Endodermal cell (in vitro differentiated cells): ENCODE measurements around the gene TMEM115. TPM values are rescaled to one million over a fixed set of nuclear protein-coding genes. Genes with fewer than 3 reads are reported as not detected.

Source experiments
- DNase-seq: peaks from one replicate; pipeline ENCODE4 v3.0.0-alpha.2; 2017
- H3K27ac ChIP-seq: 2 replicates; pipeline ENCODE4 v1.5.1; 2013; ENCODE audit warnings: mild to moderate bottlenecking, low read depth, low read length, moderate library complexity
- H3K27me3 ChIP-seq: 2 replicates; pipeline ENCODE4 v1.6.1; 2013; ENCODE audit warnings: mild to moderate bottlenecking, low read length, moderate library complexity; ENCODE audit not compliant: insufficient read depth, control insufficient read depth, poor library complexity, severe bottlenecking
- H3K36me3 ChIP-seq: 2 replicates; pipeline ENCODE4 v1.7.0; 2013; ENCODE audit warnings: mild to moderate bottlenecking, low read length, moderate library complexity; ENCODE audit not compliant: control insufficient read depth, insufficient read depth
- H3K4me1 ChIP-seq: one replicate; pipeline ENCODE4 v1.7.0; 2013; ENCODE audit warnings: low read length; ENCODE audit not compliant: control insufficient read depth, insufficient read depth
- H3K4me3 ChIP-seq: 2 replicates; pipeline ENCODE4 v1.5.1; 2013; ENCODE audit warnings: mild to moderate bottlenecking, low read length, moderate library complexity
- H3K9ac ChIP-seq: 2 replicates; pipeline ENCODE4 v1.6.1; 2013; ENCODE audit warnings: mild to moderate bottlenecking, low read length, moderate library complexity; ENCODE audit not compliant: poor library complexity, severe bottlenecking; ENCODE audit errors: extremely low read depth
- H3K9me3 ChIP-seq: 2 replicates; pipeline ENCODE4 v1.6.1; 2013; ENCODE audit warnings: mild to moderate bottlenecking, low read length, moderate library complexity; ENCODE audit not compliant: control insufficient read depth
- H3K27ac Mint-ChIP-seq: 2 replicates; pipeline ENCODE4 v1.8.0; 2020; ENCODE audit warnings: mixed read lengths
- H3K27me3 Mint-ChIP-seq: 2 replicates; pipeline ENCODE4 v1.8.0; 2021; ENCODE audit warnings: mild to moderate bottlenecking, mixed read lengths; ENCODE audit not compliant: insufficient read depth
- H3K36me3 Mint-ChIP-seq: 2 replicates; pipeline ENCODE4 v1.8.0; 2020; ENCODE audit warnings: low read depth, mixed read lengths
- H3K4me1 Mint-ChIP-seq: 2 replicates; pipeline ENCODE4 v1.8.0; 2020; ENCODE audit warnings: mixed read lengths
- H3K4me3 Mint-ChIP-seq: 2 replicates; pipeline ENCODE4 v1.8.0; 2020; ENCODE audit warnings: mild to moderate bottlenecking, moderate library complexity, mixed read lengths
- H3K9me3 Mint-ChIP-seq: 2 replicates; pipeline ENCODE4 v1.8.0; 2020; ENCODE audit warnings: mild to moderate bottlenecking, mixed read lengths
- WGBS, 2 experiments: methylation state at CpG; one replicate each; pipeline versions ENCODE4 v1.1.5 to v1.1.7; 2013; ENCODE audit warnings: missing lambda C conversion rate in 2 of 2, mixed read lengths in 1 of 2; ENCODE audit not compliant: insufficient coverage in 1 of 2, insufficient read length in 1 of 2; 5-methylcytosine and 5-hydroxymethylcytosine counted together
- total RNA-seq, 2 donors: library from RNA; stranded (reverse); fragmentation: NEBNext Ultra II Directional in 1 of 2; extraction: Animal tissue kit (Norgen Biotek cat#: 25700) in 1 of 2; gene quantifications; 2 replicates in 1 of 2; 3 replicates in 1 of 2; pipeline ENCODE4 v1.2.1, GENCODE V29; 2021
- TF ChIP-seq, protein P1 (sequence below): fragments of 200-600 bp; sonication (generic); conservative IDR thresholded peaks from 2 replicates; pipeline ENCODE4 v1.5.0; 2021; ENCODE audit warnings: antibody characterized with exemption, mild to moderate bottlenecking

The TMEM115 gene
- total RNA-seq, 2 donors from 2014 or later, result 30.1 to 32.2 TPM

DNA sequence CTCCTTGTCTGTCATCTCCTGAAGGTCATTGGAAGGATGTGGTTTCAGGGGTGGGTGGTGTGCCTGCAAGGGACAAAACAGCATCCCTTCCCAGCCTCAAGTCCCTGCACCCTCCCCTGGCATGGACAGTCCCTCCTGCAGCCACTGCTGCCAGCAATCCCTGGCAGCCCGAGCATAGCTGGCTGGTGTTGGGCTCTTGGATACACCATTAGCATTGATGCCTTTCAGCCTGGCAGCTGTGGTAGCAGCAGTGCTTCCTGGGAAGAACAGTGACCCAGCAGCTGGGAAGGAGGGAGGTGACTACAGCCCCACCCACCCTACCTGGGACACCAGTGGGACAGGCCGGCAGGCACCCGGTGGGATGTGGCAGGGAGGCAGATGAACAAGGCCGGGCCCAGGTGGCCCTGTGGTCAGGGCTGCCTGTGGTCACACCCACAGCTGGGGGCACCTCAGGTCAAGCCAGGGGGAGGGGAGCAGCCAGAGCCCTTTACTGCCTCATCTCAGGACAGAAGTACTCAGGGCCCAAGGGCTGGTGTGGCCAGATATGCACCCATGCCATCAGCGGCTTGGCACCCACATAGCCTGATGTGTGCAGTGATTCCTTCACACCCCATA is 32.9 kb upstream of the TMEM115 start:
- Histone ChIP-seq H3K27ac (no peak overlapping the region), H3K27me3 (no peaks in the 10 kb centered on the region), H3K9ac (no peak overlapping the region), H3K4me1 (no peaks in the 10 kb centered on the region), H3K36me3 (no peaks in the 10 kb centered on the region), H3K9me3 (no peaks in the 10 kb centered on the region), H3K4me3 (no peak overlapping the region)
- Mint-ChIP-seq H3K36me3 (no peaks in the 10 kb centered on the region), H3K27me3 (no peaks in the 10 kb centered on the region), H3K9me3 (no peaks in the 10 kb centered on the region), H3K4me1 (no peaks in the 10 kb centered on the region), H3K4me3 (no peak overlapping the region), H3K27ac (no peak overlapping the region)
- DNase-seq, result no peak
- TF ChIP-seq, protein P1, sequence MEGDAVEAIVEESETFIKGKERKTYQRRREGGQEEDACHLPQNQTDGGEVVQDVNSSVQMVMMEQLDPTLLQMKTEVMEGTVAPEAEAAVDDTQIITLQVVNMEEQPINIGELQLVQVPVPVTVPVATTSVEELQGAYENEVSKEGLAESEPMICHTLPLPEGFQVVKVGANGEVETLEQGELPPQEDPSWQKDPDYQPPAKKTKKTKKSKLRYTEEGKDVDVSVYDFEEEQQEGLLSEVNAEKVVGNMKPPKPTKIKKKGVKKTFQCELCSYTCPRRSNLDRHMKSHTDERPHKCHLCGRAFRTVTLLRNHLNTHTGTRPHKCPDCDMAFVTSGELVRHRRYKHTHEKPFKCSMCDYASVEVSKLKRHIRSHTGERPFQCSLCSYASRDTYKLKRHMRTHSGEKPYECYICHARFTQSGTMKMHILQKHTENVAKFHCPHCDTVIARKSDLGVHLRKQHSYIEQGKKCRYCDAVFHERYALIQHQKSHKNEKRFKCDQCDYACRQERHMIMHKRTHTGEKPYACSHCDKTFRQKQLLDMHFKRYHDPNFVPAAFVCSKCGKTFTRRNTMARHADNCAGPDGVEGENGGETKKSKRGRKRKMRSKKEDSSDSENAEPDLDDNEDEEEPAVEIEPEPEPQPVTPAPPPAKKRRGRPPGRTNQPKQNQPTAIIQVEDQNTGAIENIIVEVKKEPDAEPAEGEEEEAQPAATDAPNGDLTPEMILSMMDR, result no peak
- 79 to 100% methylated on average over 1 to 5 of the region's 5 CpGs for WGBS, 2 experiments

DNA sequence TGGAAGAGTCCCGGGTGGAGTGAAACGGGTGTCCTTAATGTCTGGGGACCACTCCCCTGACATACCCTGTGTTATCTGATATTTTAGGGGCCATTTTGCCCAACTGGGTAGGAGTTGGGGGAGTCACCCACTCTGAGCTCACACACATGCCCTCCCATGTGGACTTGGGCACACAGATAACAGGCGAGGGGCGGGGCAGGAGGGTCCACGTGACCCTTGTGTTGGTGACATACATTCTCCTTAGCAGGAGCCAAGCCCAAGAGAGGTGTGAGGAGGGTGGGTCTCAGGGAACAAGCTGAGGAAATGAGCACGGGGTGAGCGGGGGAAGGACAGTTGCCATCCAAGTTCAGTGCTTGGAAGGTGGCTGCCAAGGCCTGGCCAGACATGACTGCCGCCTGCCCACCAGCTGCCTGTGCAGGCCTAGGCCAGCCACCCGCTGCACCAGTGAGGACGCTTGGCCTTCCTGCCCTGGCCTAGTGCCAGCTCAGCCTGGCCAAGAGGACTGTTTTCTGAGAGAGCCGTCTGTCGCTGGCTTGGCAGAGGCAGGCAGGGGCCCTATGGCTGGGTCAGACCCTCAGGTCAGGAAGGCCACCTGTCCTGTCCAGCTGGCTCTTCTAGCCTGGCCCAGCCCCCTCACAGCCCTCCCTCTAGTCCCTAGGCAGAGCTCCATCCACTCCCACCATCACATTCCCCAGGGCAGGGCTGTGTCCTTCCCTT is 31.3 kb upstream of the TMEM115 start:
- Mint-ChIP-seq H3K4me3 (no peak overlapping the region), H3K9me3 (no peaks in the 10 kb centered on the region), H3K4me1 (peaks cover 4% of the 10 kb centered on the region), H3K27ac (no peak overlapping the region), H3K27me3 (no peaks in the 10 kb centered on the region), H3K36me3 (no peaks in the 10 kb centered on the region)
- WGBS, 2 experiments, result 72 to 92% methylated on average over 4 to 12 of the region's 12 CpGs
- H3K9ac ChIP-seq, result no peak overlapping the region
- no peaks in the 10 kb centered on the region for H3K27me3 ChIP-seq
- H3K4me3 ChIP-seq, result no peak overlapping the region
- H3K9me3 ChIP-seq, result no peaks in the 10 kb centered on the region
- TF ChIP-seq, protein P1, result no peak
- no peak overlapping the region for H3K27ac ChIP-seq
- DNase-seq, result no peak
- peaks cover 6% of the 10 kb centered on the region for H3K4me1 ChIP-seq
- no peaks in the 10 kb centered on the region for H3K36me3 ChIP-seq

- H3K27ac Mint-ChIP-seq, result no peak overlapping the region
- no peak for DNase-seq
- H3K9me3 Mint-ChIP-seq, result no peaks in the 10 kb centered on the region
- H3K4me1 Mint-ChIP-seq, result peaks cover 6% of the 10 kb centered on the region
- no peaks in the 10 kb centered on the region for H3K27me3 ChIP-seq
- no peaks in the 10 kb centered on the region for H3K9me3 ChIP-seq
- TF ChIP-seq, protein P1, result no peak
- no peaks in the 10 kb centered on the region for H3K36me3 ChIP-seq
- H3K4me1 ChIP-seq, result peaks cover 7% of the 10 kb centered on the region
- WGBS, 2 experiments, result 93% methylated on average over 2 to 6 of the region's 6 CpGs
- H3K4me3 ChIP-seq, result no peak overlapping the region
- H3K4me3 Mint-ChIP-seq, result no peak overlapping the region
- no peaks in the 10 kb centered on the region for H3K36me3 Mint-ChIP-seq
- no peaks in the 10 kb centered on the region for H3K27me3 Mint-ChIP-seq
- H3K27ac ChIP-seq, result no peak overlapping the region
- H3K9ac ChIP-seq, result no peak overlapping the region
Measured at GRCh38 chr3:50389414-50389767, 30.1 kb upstream of the TMEM115 start.
